Endothelial cell of umbilical vein (primary cell): ENCODE data around the gene INSC.

Source experiments
- MYC ChIP-seq: IDR thresholded peaks from one replicate; pipeline ENCODE4 v1.6.1; 2011; ENCODE audit warnings: mild to moderate bottlenecking, low read depth, low read length
- POLR2A ChIP-seq: IDR thresholded peaks from 2 replicates; pipeline ENCODE4 v1.6.1; 2012; ENCODE audit warnings: low read depth, mild to moderate bottlenecking, control low read depth, low read length

- TF ChIP-seq MYC (no peak), POLR2A (no peak)
Observed at GRCh38 chr11:15099267-15099666, 15.5 kb upstream of the INSC start.
